Lower leg skin (tissue), 4 donors: Measurements from ENCODE around the gene SLAIN2. TPM values are rescaled to one million over a fixed set of nuclear protein-coding genes. Genes with fewer than 3 reads are reported as not detected.

ENCODE experiments used
- DNase-seq, 2 donors: peaks; one replicate each; pipeline ENCODE4 v3.0.0-alpha.2; 2019; ENCODE audit warnings: low spot score in 2 of 2
- H3K4me3 ChIP-seq: fragments of 200-600 bp; sonication (generic); 2 replicates; pipeline ENCODE4 v1.5.1; 2017; ENCODE audit warnings: mild to moderate bottlenecking, low read depth; ENCODE audit not compliant: poor library complexity, severe bottlenecking
- POLR2A ChIP-seq, 2 donors: fragments of 450-650 bp; IDR thresholded peaks; one replicate each; pipeline ENCODE4 v1.6.1; 2016 to 2017; ENCODE audit warnings: antibody characterized with exemption in 2 of 2, mild to moderate bottlenecking in 1 of 2, moderate library complexity in 1 of 2
- WGBS, 2 donors: methylation state at CpG; one replicate each; pipeline ENCODE4 v1.1.5; 2018; 5-methylcytosine and 5-hydroxymethylcytosine counted together
- intact Hi-C: fragments of 100-400 bp; cut with DNase I; formaldehyde crosslinking; loops from one replicate; pipeline ENCODE4 v1.15.0; 2023; ENCODE audit warnings: low total_unique reads
- total RNA-seq, 4 donors: library from RNA; depleted of rRNA; stranded (reverse); fragments of >200 nt; gene quantifications; one replicate each; pipeline ENCODE4 v1.1.0, GENCODE V29; 2016
- TF ChIP-seq, protein P1 (sequence below), 3 donors: fragments of 450-650 bp; IDR thresholded peaks; one replicate each; pipeline ENCODE4 v1.5.1; 2016; ENCODE audit warnings: antibody characterized with exemption in 3 of 3, mild to moderate bottlenecking in 3 of 3, moderate library complexity in 2 of 3

The SLAIN2 gene
- total RNA-seq, 4 donors from 2014 or later = 75.4 to 201 (median 88.6) TPM

DNA sequence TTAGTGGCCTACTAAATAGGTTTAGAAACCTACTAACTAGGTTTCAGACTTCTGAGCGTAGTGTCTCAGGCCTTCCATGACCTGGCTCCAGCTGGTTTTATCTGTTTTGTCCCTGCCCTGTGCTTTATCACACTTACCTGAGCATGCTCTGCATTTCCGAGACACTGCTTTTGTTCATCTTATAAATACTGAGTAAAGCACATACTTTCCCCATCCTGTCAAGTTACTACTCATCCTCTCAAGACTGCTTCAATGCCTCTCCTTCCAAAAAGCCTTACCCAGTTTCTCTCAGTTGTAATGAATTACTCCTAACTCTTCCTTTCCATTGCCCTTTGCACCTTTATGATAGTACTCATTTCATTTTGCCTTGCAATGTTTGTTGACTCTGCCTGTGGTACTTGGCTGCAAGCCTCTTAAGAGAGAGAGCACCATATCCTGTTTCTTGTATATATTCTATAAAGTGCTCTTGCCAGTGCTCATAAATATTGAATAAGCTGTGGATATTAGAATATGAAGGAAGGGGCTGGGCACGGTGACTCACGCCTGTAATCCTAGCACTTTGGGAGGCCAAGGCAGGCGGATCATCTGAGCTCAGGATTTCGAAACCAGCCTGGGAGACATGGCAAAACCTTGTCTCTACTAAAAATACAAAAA lies 34.4 kb downstream of the SLAIN2 start:
- WGBS, 2 donors = 64 to 67% methylated on average over 6 of the region's 6 CpGs
- no peak overlapping the region for H3K4me3 ChIP-seq
- TF ChIP-seq POLR2A (IDR thresholded peaks at IDR 0.05) = no peak
- TF ChIP-seq, protein P1, sequence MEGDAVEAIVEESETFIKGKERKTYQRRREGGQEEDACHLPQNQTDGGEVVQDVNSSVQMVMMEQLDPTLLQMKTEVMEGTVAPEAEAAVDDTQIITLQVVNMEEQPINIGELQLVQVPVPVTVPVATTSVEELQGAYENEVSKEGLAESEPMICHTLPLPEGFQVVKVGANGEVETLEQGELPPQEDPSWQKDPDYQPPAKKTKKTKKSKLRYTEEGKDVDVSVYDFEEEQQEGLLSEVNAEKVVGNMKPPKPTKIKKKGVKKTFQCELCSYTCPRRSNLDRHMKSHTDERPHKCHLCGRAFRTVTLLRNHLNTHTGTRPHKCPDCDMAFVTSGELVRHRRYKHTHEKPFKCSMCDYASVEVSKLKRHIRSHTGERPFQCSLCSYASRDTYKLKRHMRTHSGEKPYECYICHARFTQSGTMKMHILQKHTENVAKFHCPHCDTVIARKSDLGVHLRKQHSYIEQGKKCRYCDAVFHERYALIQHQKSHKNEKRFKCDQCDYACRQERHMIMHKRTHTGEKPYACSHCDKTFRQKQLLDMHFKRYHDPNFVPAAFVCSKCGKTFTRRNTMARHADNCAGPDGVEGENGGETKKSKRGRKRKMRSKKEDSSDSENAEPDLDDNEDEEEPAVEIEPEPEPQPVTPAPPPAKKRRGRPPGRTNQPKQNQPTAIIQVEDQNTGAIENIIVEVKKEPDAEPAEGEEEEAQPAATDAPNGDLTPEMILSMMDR (IDR thresholded peaks at IDR 0.05) = no peak
- peak in 1 of 2 donors; percentile 19 for DNase-seq
- intact Hi-C loops = no loop called here

DNA sequence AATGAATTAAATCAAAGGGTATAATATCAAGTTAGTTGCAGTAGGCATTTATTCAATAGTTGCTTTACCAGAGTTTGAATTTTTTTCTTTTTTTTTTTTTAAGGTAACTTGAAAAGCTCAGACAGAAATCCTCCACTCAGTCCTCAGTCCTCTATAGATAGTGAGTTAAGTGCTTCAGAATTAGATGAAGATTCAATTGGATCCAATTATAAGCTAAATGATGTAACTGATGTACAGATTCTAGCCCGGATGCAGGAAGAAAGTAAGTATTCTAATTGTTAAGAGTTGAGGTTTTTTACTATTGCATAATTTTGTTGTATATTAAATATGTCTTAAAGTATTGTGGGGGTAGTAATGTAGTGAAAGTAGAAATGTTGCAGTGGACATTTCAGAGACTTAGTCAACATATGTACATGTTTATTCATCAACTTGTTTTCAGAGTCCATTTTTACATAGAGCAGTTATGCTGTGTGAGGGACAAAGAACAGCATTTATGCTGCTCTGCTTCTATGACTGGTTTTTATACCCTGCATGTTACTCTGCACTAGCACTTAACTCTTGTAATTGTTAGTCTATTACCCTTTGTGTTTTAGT lies 38.4 kb downstream of the SLAIN2 start:
- intact Hi-C loops = no loop called here
- WGBS, 2 donors = 68 to 79% methylated on average over 1 of the region's 1 CpG
- TF ChIP-seq, protein P1 (IDR thresholded peaks at IDR 0.05) = no peak
- TF ChIP-seq POLR2A (IDR thresholded peaks at IDR 0.05) = no peak

DNA sequence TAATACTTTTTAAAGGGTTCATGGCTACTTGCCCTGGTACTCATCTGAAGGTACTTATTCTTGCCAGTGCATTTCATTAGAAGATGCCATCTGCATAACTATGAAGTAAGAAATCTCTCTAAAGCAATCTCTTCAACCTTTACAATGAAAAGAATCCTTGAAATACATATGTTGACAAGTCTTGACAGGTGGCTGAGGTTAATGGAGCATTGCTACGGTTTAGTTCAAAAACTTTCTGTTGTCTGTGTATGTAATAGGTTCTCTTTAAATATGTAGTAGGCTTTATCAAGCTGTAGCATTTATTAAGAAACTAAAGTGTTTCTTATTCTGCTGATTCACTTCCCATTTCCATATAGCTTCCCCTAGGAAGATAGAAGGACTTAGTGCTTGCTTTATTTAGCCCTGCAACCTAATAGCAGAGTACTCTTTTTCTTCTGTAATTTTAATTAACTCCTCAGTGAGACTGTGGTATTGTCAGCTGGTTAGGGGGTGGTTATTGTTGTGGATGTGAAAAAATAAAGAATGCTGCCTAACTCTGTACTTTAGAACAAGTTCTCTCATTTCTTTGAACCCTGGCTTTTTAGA lies 39.3 kb downstream of the SLAIN2 start:
- DNase-seq = no peak
- TF ChIP-seq, protein P1 (IDR thresholded peaks at IDR 0.05) = no peak
- no peak for TF ChIP-seq POLR2A (IDR thresholded peaks at IDR 0.05)
- WGBS, 2 donors = 43 to 59% methylated on average over 1 of the region's 1 CpG
- no peak overlapping the region for H3K4me3 ChIP-seq
- intact Hi-C loops = no loop called here

More for the DNA sequence above, 38.4 kb downstream of the SLAIN2 start:
- no peak for DNase-seq
- no peak overlapping the region for H3K4me3 ChIP-seq

DNA sequence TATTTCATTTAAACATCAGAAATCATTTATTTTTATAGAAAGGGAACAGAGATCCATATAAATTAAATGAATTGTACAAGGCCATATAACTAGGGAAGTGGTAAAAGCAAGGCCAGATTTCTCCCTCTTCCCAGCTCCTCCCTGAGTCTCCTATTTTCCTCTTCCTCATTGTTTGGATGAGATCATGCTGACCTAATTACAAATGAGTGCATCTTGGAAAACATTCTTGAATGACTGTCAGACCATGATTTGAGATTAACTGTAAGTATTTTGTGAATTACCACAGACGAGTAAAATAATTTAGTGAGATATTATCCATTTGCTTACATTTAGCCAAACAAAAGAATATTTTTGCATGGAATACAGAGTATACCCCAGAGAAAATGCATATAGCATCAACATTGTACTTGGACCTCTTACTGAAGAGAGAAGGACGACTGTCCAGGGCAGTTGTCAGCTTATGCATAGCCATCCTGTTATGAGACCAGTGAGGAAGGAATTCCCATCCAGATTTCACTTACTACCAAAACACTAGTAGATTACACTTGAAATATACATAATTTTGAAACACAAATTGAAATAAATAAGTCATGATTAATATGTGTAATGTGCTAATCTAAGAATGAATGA lies 47.3 kb downstream of the SLAIN2 start:
- DNase-seq = no peak
- TF ChIP-seq POLR2A (IDR thresholded peaks at IDR 0.05) = no peak
- TF ChIP-seq, protein P1 (IDR thresholded peaks at IDR 0.05) = no peak
- H3K4me3 ChIP-seq = no peak overlapping the region
- WGBS, 2 donors = 59 to 70% methylated on average over 2 of the region's 2 CpGs
- intact Hi-C loops = no loop called here

DNA sequence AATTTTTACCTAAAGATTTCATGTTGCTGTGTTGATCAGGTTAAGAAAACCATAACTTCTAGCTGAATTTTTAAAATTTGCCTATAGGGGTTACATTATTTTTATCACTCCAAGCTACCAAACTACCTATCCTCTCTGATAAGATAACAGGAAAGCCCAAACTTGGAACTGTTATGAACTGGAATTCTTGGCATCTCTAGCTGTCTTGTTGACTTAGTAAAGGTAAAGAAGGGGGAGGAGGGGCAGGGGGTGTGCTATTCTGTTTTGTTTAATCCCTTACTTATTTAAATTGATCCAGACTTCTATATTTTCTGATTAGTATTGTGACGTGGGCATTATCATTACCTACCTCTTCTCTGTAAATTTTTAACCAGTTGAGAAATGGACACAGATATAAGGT lies 54.7 kb downstream of the SLAIN2 start:
- no peak for DNase-seq
- 90 to 98% methylated on average over 1 of the region's 1 CpG for WGBS, 2 donors
- no peak overlapping the region for H3K4me3 ChIP-seq
- intact Hi-C loops = no loop called here
- TF ChIP-seq POLR2A (IDR thresholded peaks at IDR 0.05) = no peak
- TF ChIP-seq, protein P1 (IDR thresholded peaks at IDR 0.05) = no peak
